Adrenal gland (tissue), 12 donors: ENCODE measurements around the gene ROR2. TPM values are rescaled to one million over a fixed set of nuclear protein-coding genes. Genes with fewer than 3 reads are reported as not detected.

Experiments used
- DNase-seq, 7 donors: peaks; one replicate each; pipeline ENCODE4 v3.0.0-alpha.2; 2019 to 2020
- H3K27ac ChIP-seq, 5 donors: fragments of 200-600 bp; sonication (generic) in 4 of 5; 1 replicate in 3 of 5; 2 replicates in 2 of 5; pipeline versions ENCODE4 v1.5.1 to v1.8.0; 2016 to 2020; ENCODE audit warnings: mild to moderate bottlenecking in 1 of 5
- H3K27me3 ChIP-seq: fragments of 200-600 bp; 2 replicates; pipeline ENCODE4 v1.8.0; 2021
- H3K36me3 ChIP-seq, 2 donors: fragments of 200-600 bp; replicated peaks in 1 of 2; 1 replicate in 1 of 2; 2 replicates in 1 of 2; pipeline versions ENCODE4 v1.5.1 to v1.8.0; 2018 to 2022
- H3K4me1 ChIP-seq, 2 donors: fragments of 200-600 bp; replicated peaks in 1 of 2; 1 replicate in 1 of 2; 2 replicates in 1 of 2; pipeline versions ENCODE4 v1.5.1 to v1.8.0; 2018 to 2021
- H3K4me3 ChIP-seq, 4 donors: fragments of 200-600 bp; sonication (generic) in 3 of 4; one replicate each; pipeline ENCODE4 v1.5.1; 2016 to 2018
- H3K9me3 ChIP-seq, 3 donors: fragments of 200-600 bp; sonication (generic) in 1 of 3; replicated peaks in 1 of 3; 1 replicate in 2 of 3; 2 replicates in 1 of 3; pipeline versions ENCODE4 v1.5.1 to v1.8.0; 2016 to 2021
- POLR2A ChIP-seq, 2 donors: fragments of 450-650 bp; IDR thresholded peaks; one replicate each; pipeline ENCODE4 v1.6.1; 2017; ENCODE audit warnings: antibody characterized with exemption in 2 of 2, mild to moderate bottlenecking in 2 of 2, moderate library complexity in 1 of 2
- WGBS, 4 donors: extraction: QIAGEN DNeasy Blood & Tissue Kit in 2 of 4; methylation state at CpG; one replicate each; pipeline versions ENCODE4 v1.1.5 to v1.1.7; 2013 to 2017; 5-methylcytosine and 5-hydroxymethylcytosine counted together
- intact Hi-C, 2 donors: fragments of 100-400 bp; cut with DNase I; formaldehyde crosslinking; loops; one replicate each; pipeline versions ENCODE4 v1.14.1 to v1.15.0; 2022 to 2023
- microRNA-seq, 3 donors: library from miRNA; unstranded; fragments of <30 nt; microRNA quantifications; one replicate each; pipeline ENCODE4, GENCODE V29; 2017 to 2020
- polyA plus RNA-seq, 3 donors: library from polyadenylated mRNA; stranded (reverse); fragments of 200-250 nt in 2 of 3; fragments of 350-450 nt in 1 of 3; fragmentation: Illumina TruSeq in 1 of 3; extraction: RNeasy Lipid Tissue Mini Kit (QIAGEN cat#74804) in 1 of 3; gene quantifications; one replicate each; pipeline ENCODE4 v1.2.3, GENCODE V29; 2013 to 2014
- small RNA-seq, 2 donors: library from RNA; depleted of rRNA; stranded (forward); fragments of <200 nt; gene quantifications; one replicate each; pipeline ENCODE3, GENCODE V24; 2016
- total RNA-seq, 9 donors: library from RNA; depleted of rRNA in 4 of 9; stranded (reverse); fragments of >200 nt in 4 of 9; fragments of 120-200 nt in 1 of 9; fragmentation: NEBNext Ultra II Directional in 1 of 9; extraction: Animal tissue kit (Norgen Biotek cat#: 25700) in 1 of 9; gene quantifications; one replicate each; pipeline versions ENCODE4 v1.1.0 to v1.2.4, GENCODE V29; 2013 to 2023
- TF ChIP-seq, protein P1 (sequence below), 6 experiments: fragments of 450-650 bp in 4 of 6; fragments of 200-600 bp in 2 of 6; sonication (generic) in 1 of 6; IDR thresholded peaks; 1 replicate in 5 of 6; 2 replicates in 1 of 6; pipeline versions ENCODE4 v1.5.1 to v1.8.0; 2016 to 2021; ENCODE audit warnings: antibody characterized with exemption in 6 of 6, mild to moderate bottlenecking in 2 of 6, moderate library complexity in 1 of 6
- donor health status: healthy with polysubstance abuse.
- donor health status: Bipolar disorder and iron deficiency.
- donor health status: DM: yes; HTN: yes; CAD: no.
- donor health status: DM: no; HTN: no; CAD: no.
- donor health status: DM: no; HTN: no; CAD: no.
- donor health status: DM: yes; HTN: yes; CAD: no.

The ROR2 gene
- total and polyA plus RNA-seq, 12 donors: 3.9 to 23.9 (median 11.4) TPM

DNA sequence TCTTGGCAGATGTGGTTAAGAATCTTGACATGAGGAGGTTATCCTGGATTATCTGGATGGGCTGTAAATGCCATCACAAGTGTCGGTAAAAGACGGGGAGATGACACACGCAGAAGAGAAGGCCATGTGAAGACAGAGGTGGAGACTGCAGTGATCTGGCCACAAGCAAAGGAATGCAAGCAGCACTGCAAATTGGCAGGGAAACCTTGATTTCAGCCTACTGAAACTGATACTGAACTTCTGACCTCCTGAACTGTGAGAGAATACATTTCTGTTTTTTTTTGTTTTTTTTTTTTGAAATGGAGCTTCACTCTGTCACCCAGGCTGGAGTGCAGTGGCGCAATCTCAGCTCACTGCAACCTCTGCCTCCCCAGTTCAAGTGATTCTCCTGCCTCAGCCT is 433.9 kb downstream of the ROR2 start:
- Histone ChIP-seq H3K36me3 (no peaks in the 10 kb centered on the region), H3K27ac (no peak overlapping the region), H3K4me1 (no peaks in the 10 kb centered on the region), H3K9me3 (no peaks in the 10 kb centered on the region), H3K27me3 (no peaks in the 10 kb centered on the region), H3K4me3 (no peak overlapping the region)
- TF ChIP-seq POLR2A (IDR thresholded peaks at IDR 0.05): no peak
- TF ChIP-seq, protein P1, sequence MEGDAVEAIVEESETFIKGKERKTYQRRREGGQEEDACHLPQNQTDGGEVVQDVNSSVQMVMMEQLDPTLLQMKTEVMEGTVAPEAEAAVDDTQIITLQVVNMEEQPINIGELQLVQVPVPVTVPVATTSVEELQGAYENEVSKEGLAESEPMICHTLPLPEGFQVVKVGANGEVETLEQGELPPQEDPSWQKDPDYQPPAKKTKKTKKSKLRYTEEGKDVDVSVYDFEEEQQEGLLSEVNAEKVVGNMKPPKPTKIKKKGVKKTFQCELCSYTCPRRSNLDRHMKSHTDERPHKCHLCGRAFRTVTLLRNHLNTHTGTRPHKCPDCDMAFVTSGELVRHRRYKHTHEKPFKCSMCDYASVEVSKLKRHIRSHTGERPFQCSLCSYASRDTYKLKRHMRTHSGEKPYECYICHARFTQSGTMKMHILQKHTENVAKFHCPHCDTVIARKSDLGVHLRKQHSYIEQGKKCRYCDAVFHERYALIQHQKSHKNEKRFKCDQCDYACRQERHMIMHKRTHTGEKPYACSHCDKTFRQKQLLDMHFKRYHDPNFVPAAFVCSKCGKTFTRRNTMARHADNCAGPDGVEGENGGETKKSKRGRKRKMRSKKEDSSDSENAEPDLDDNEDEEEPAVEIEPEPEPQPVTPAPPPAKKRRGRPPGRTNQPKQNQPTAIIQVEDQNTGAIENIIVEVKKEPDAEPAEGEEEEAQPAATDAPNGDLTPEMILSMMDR (IDR thresholded peaks at IDR 0.05): no peak
- WGBS, 4 donors: 91 to 99% (median 94%) methylated on average over 4 of the region's 4 CpGs
- intact Hi-C loops: no loop called here
- no peak for DNase-seq

DNA sequence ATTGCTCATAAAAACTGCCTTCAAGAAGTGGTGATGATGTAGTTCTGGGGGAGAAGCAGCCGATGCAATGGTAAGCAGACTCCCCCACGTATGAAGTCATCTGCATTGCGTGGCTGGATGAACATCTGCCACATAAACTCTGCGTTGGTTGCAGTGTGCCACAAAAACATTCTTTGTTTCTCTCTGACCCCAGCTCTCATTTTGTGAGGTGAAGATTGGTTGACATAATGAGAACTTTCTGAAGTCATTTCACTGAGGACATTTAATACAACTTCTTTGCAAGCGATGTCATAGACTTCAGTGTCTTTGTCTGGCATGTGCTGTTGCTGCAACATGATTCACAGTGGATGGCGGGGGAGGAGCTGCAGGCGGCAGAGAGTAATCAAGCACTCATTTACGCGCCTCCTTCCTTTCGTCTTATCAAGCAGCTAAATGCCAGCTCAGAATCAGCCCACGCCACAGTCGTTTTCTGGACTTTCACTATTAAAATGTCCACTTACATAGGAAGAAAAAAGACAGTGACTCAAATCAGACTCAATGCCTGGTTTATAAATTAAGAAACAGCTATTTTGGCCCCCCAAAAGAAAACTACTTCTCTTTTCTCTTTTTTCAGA is 434.8 kb downstream of the ROR2 start:
- Histone ChIP-seq H3K36me3 (no peaks in the 10 kb centered on the region), H3K27me3 (no peaks in the 10 kb centered on the region), H3K27ac (no peak overlapping the region), H3K4me1 (no peaks in the 10 kb centered on the region), H3K4me3 (peak overlapping the region in 1 of 4 donors; percentile 21), H3K9me3 (no peaks in the 10 kb centered on the region)
- 40 to 59% (median 48%) methylated on average over 10 to 12 of the region's 12 CpGs for WGBS, 4 donors
- intact Hi-C loops: no loop called here
- TF ChIP-seq, protein P1 (IDR thresholded peaks at IDR 0.05): no peak
- TF ChIP-seq POLR2A (IDR thresholded peaks at IDR 0.05): no peak
- DNase-seq: peak in 6 of 7 donors; percentile 36 to 64 (median 59)

Small RNA genes lying within 50 kb of the gene (microRNA-seq; reads per million reads assigned to microRNA genes)
- gene MIR3910-1 (0 reads per million in 3 donors), gene MIR3910-2 (0 reads per million in 3 donors)

Small RNA genes lying within 50 kb of the gene (small RNA-seq; reads per million reads assigned to genes)
- 0 reads per million in 2 donors for gene MIR3910-1

Other genes with a start within 250 kb of the ROR2 start
- 100 to 1,000 TPM in 1 of 9 donors, 10 to 100 TPM in 8; 59.0 to 106 (median 72.9) TPM for gene SPTLC1, start 165.2 kb upstream of the ROR2 start, total RNA-seq
- 10 to 100 TPM; 18.8 to 89.6 (median 20.1) TPM for gene SPTLC1, start 165.2 kb upstream of the ROR2 start, polyA plus RNA-seq